Activated CD4-positive, alpha-beta T cell treated with anti-CD3 and anti-CD28 coated beads for 36 hours (primary cell): ENCODE measurements around the gene DPH1. TPM values are rescaled to one million over a fixed set of nuclear protein-coding genes. Genes with fewer than 3 reads are reported as not detected.
A peak's percentile ranks its signal among the peaks of the same experiment; 100 is the strongest.

Experiments
- ATAC-seq: fragments of 200-7000 bp; cut with Tn5 transposase; one replicate; pipeline ENCODE4 v1.10.0; 2021; ENCODE audit warnings: mild to moderate bottlenecking, moderate library complexity
- CTCF ChIA-PET: fragments of 350-600 bp; sonication (Branson Sonifier 250); formaldehyde crosslinking; loops from one replicate; lab custom pipeline; 2021; ENCODE audit warnings: antibody characterized with exemption; lab: Charles Lee
- POLR2A ChIA-PET: fragments of 350-600 bp; sonication (Branson Sonifier 250); formaldehyde crosslinking; loops from one replicate; lab custom pipeline; 2021; ENCODE audit warnings: antibody characterized with exemption, inconsistent platforms; lab: Charles Lee
- DNase-seq: peaks from one replicate; pipeline ENCODE4 v3.0.0-alpha.2; 2020
- H3K27ac Mint-ChIP-seq: one replicate; pipeline ENCODE4 v1.8.0; 2021; ENCODE audit warnings: mixed read lengths
- H3K27me3 Mint-ChIP-seq: one replicate; pipeline ENCODE4 v1.8.0; 2021; ENCODE audit warnings: mixed read lengths
- H3K36me3 Mint-ChIP-seq: one replicate; pipeline ENCODE4 v1.8.0; 2021; ENCODE audit warnings: low read depth, mixed read lengths
- H3K4me1 Mint-ChIP-seq: one replicate; pipeline ENCODE4 v1.8.0; 2021; ENCODE audit warnings: mixed read lengths
- H3K4me3 Mint-ChIP-seq: one replicate; pipeline ENCODE4 v1.8.0; 2021; ENCODE audit warnings: mild to moderate bottlenecking, moderate library complexity, mixed read lengths
- H3K9me3 Mint-ChIP-seq: one replicate; pipeline ENCODE4 v1.8.0; 2021; ENCODE audit warnings: low read depth, mixed read lengths
- intact Hi-C, 2 experiments: fragments of 100-400 bp; cut with DNase I in 1 of 2; cut with micrococcal nuclease in 1 of 2; formaldehyde crosslinking; loops; one replicate each; pipeline versions ENCODE4 v1.14.2 to v1.15.1; 2022 to 2024; cut with DNase I, micrococcal nuclease
- microRNA-seq: library from miRNA; unstranded; fragments of <30 nt; microRNA quantifications from one replicate; pipeline ENCODE4 v1.2.0, GENCODE V29; 2021; ENCODE audit warnings: borderline replicate concordance
- total RNA-seq, 2 experiments: library from RNA; stranded (reverse); gene quantifications; one replicate each; pipeline ENCODE4 v1.2.3, GENCODE V29; 2021

DPH1 gene
- total RNA-seq, 2 experiments from 2014 or later, result 29.1 to 37.0 TPM

- peaks cover 66% of the 10 kb centered on the region for H3K4me1 Mint-ChIP-seq
Measured at GRCh38 chr17:2085648-2085949, 55.6 kb downstream of the DPH1 start.

GRCh38 chr17:2086306-2086705, 56.4 kb downstream of the DPH1 start:
- ChIA-PET CTCF (interaction anchor here (0.7 to 1.1 kb wide), 2 partner anchors 28 to 296 kb away, joined by 3 read pairs; no protein-coding TSS in a partner anchor), POLR2A (interaction anchor here (1.4 kb wide), 1 partner anchor 16 kb away, joined by 4 read pairs; no protein-coding TSS in a partner anchor)
- H3K27me3 Mint-ChIP-seq, result no peaks in the 10 kb centered on the region
- H3K4me3 Mint-ChIP-seq, result no peak overlapping the region
- DNase-seq (no peak), ATAC-seq (no peak)
- H3K4me1 Mint-ChIP-seq, result peaks cover 72% of the 10 kb centered on the region
- no peaks in the 10 kb centered on the region for H3K9me3 Mint-ChIP-seq
- H3K36me3 Mint-ChIP-seq, result peaks cover 29% of the 10 kb centered on the region
- H3K27ac Mint-ChIP-seq, result peak overlapping the region; percentile 20
- intact Hi-C loops, result loop anchor here in 1 of 2 experiments (5.0 kb wide), 1 partner anchor 34 kb away; no protein-coding TSS in a partner anchor

More at GRCh38 chr17:2085648-2085949, 55.6 kb downstream of the DPH1 start:
- no peak for ATAC-seq
- POLR2A ChIA-PET, result interaction anchor here (0.6 kb wide), 1 partner anchor 13 kb away, joined by 3 read pairs; no protein-coding TSS in a partner anchor
- Mint-ChIP-seq H3K4me3 (no peak overlapping the region), H3K36me3 (peaks cover 33% of the 10 kb centered on the region), H3K27ac (no peak overlapping the region), H3K27me3 (no peaks in the 10 kb centered on the region), H3K9me3 (no peaks in the 10 kb centered on the region)
- CTCF ChIA-PET, result interaction anchor here (0.7 to 0.9 kb wide), 3 partner anchors 20 to 297 kb away, joined by 3 read pairs; no protein-coding TSS in a partner anchor
- intact Hi-C loops, result loop anchor here in 1 of 2 experiments (5.0 kb wide), 1 partner anchor 33 kb away; no protein-coding TSS in a partner anchor
- no peak for DNase-seq

GRCh38 chr17:2087597-2088211, 57.8 kb downstream of the DPH1 start:
- DNase-seq (peak; percentile 78), ATAC-seq (peak; percentile 62)
- peak overlapping the region; percentile 2 for H3K27ac Mint-ChIP-seq
- peaks cover 26% of the 10 kb centered on the region for H3K36me3 Mint-ChIP-seq
- no peaks in the 10 kb centered on the region for H3K9me3 Mint-ChIP-seq
- no peaks in the 10 kb centered on the region for H3K27me3 Mint-ChIP-seq
- intact Hi-C loops, result loop anchor here in 1 of 2 experiments (1.0 to 5.0 kb wide), 2 partner anchors 17 to 35 kb away; no protein-coding TSS in a partner anchor
- peak overlapping the region; percentile 7 for H3K4me3 Mint-ChIP-seq
- H3K4me1 Mint-ChIP-seq, result peaks cover 69% of the 10 kb centered on the region
- POLR2A ChIA-PET, result interaction anchor here (0.5 to 2.1 kb wide), 3 partner anchors 18 to 179 kb away, joined by 3 to 23 read pairs (median 4); no protein-coding TSS in a partner anchor
- CTCF ChIA-PET, result interaction anchor here (0.7 to 5.3 kb wide), 6 partner anchors 18 to 157 kb away, joined by 3 to 25 read pairs (median 4); no protein-coding TSS in a partner anchor

DNA sequence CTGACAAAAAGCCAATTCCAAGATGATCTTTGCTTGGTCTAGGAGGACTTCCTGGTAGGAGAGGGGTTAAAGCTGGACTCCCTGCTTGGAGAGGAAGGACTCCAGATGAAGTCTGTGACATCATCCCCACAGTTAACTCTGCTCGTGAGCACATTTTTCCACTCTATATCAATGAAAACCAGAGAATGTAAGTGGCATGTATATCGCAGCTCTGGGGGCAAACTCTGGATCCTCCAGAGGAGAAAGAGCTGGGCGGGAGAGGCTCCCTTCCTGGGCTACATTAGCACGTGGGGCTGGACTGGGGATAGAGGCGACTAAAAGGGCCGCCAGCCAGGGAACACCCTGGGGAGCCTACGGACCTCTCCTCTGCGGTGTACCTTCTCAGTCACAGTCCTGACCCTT, 59.1 kb downstream of the DPH1 start:
- Mint-ChIP-seq H3K9me3 (no peaks in the 10 kb centered on the region), H3K36me3 (peaks cover 26% of the 10 kb centered on the region), H3K4me3 (peak overlapping the region; percentile 74), H3K27ac (peak overlapping the region; percentile 87), H3K27me3 (no peaks in the 10 kb centered on the region), H3K4me1 (peaks cover 64% of the 10 kb centered on the region)
- ATAC-seq, result peak; percentile 18
- DNase-seq, result no peak
- POLR2A ChIA-PET, result interaction anchor here (0.5 to 2.1 kb wide), 8 partner anchors 8 to 233 kb away, joined by 3 to 23 read pairs (median 4); no protein-coding TSS in a partner anchor
- CTCF ChIA-PET, result interaction anchor here (0.9 to 5.3 kb wide), 10 partner anchors 9 to 162 kb away, joined by 3 to 25 read pairs (median 4); partner anchors contain the start of gene HIC1
- intact Hi-C loops, result loop anchor here (1.0 to 5.0 kb wide), 4 partner anchors 19 to 177 kb away; no protein-coding TSS in a partner anchor

- ChIA-PET POLR2A (interaction anchor here (1.1 kb wide), 1 partner anchor 9 kb away, joined by 4 read pairs; no protein-coding TSS in a partner anchor), CTCF (interaction anchor here (0.6 to 5.3 kb wide), 10 partner anchors 13 to 157 kb away, joined by 3 to 25 read pairs (median 4); partner anchors contain the start of gene HIC1)
- H3K4me3 Mint-ChIP-seq, result peak overlapping the region; percentile 74
- peak; percentile 52 for DNase-seq
- intact Hi-C loops, result no loop called here
- H3K9me3 Mint-ChIP-seq, result no peaks in the 10 kb centered on the region
- H3K27ac Mint-ChIP-seq, result peak overlapping the region; percentile 48
- no peaks in the 10 kb centered on the region for H3K27me3 Mint-ChIP-seq
- ATAC-seq, result peak; percentile 5
- H3K36me3 Mint-ChIP-seq, result peaks cover 19% of the 10 kb centered on the region
- H3K4me1 Mint-ChIP-seq, result peaks cover 62% of the 10 kb centered on the region
Measured at GRCh38 chr17:2090210-2090641, 60.3 kb downstream of the DPH1 start.

DNA sequence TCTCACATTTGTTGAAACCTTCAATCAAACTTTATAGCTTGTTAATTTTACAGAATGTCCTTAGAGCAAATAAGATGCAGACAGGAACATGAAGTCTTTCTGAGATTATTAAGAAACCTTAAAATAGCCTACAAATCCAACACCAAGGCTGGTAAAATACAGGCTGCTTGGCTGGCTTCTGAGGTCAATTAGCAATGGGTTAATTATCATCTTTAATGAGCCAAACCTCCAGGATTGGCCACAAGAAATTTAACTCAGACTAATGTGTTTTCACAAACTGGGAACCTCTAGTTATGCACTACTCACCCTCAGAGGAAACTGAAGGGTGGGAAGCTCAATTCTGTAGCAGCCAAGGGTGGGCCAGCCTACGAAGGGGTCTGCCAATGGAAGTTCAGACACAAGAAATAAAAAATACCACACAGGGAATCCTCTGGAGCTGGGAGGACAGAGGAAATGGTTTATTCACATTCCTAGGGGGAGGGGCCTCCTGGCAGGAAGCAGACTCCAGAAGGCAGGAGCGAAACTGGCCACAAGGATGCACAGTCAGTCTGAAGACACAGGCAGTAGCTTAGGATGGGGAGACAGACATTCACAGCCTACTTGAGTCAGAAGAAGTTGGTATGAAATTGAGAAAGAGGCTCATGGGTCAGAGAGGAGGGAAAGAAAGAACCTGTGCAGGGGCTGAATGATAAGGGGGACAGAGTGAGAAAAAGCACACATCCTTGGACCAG, 61.0 kb downstream of the DPH1 start:
- H3K36me3 Mint-ChIP-seq, result peaks cover 19% of the 10 kb centered on the region
- H3K27me3 Mint-ChIP-seq, result no peaks in the 10 kb centered on the region
- no peak for DNase-seq
- intact Hi-C loops, result no loop called here
- no peak overlapping the region for H3K27ac Mint-ChIP-seq
- no peak for ATAC-seq
- POLR2A ChIA-PET, result no interaction called here
- CTCF ChIA-PET, result interaction anchor here (0.7 to 5.3 kb wide), 8 partner anchors 19 to 155 kb away, joined by 3 to 25 read pairs (median 4); partner anchors contain the start of gene HIC1
- H3K4me1 Mint-ChIP-seq, result peaks cover 57% of the 10 kb centered on the region
- no peaks in the 10 kb centered on the region for H3K9me3 Mint-ChIP-seq
- no peak overlapping the region for H3K4me3 Mint-ChIP-seq

- no peak for ATAC-seq
- no peak overlapping the region for H3K27ac Mint-ChIP-seq
Measured at GRCh38 chr17:2092253-2092652, 62.3 kb downstream of the DPH1 start.

GRCh38 chr17:2093349-2093748, 63.4 kb downstream of the DPH1 start:
- CTCF ChIA-PET, result interaction anchor here (1.8 kb wide), 1 partner anchor 151 kb away, joined by 10 read pairs; no protein-coding TSS in a partner anchor
- no peak for ATAC-seq

More at GRCh38 chr17:2092253-2092652, 62.3 kb downstream of the DPH1 start:
- no peak for DNase-seq
- Mint-ChIP-seq H3K4me1 (peaks cover 46% of the 10 kb centered on the region), H3K36me3 (peaks cover 13% of the 10 kb centered on the region), H3K9me3 (no peaks in the 10 kb centered on the region), H3K27me3 (no peaks in the 10 kb centered on the region), H3K4me3 (no peak overlapping the region)
- CTCF ChIA-PET, result interaction anchor here (0.6 to 5.3 kb wide), 2 partner anchors 152 to 398 kb away, joined by 3 to 25 read pairs; no protein-coding TSS in a partner anchor
- POLR2A ChIA-PET, result no interaction called here
- intact Hi-C loops, result no loop called here

More at GRCh38 chr17:2093349-2093748, 63.4 kb downstream of the DPH1 start:
- intact Hi-C loops, result no loop called here
- Mint-ChIP-seq H3K27ac (no peak overlapping the region), H3K4me1 (peaks cover 35% of the 10 kb centered on the region), H3K4me3 (no peak overlapping the region), H3K27me3 (no peaks in the 10 kb centered on the region), H3K36me3 (peaks cover 10% of the 10 kb centered on the region), H3K9me3 (no peaks in the 10 kb centered on the region)
- DNase-seq, result no peak
- POLR2A ChIA-PET, result no interaction called here

Small RNA genes within 50 kb of the gene (microRNA-seq; reads per million reads assigned to microRNA genes)
- 1,222 reads per million, percentile 85 among the genes with 10 or more reads in this experiment for gene MIR132
- gene MIR212, result 48.6 reads per million, percentile 56 among the genes with 10 or more reads in this experiment

Other genes with a start within 250 kb of the DPH1 start
- 10 to 100 TPM; 19.7 to 19.8 TPM for gene SMYD4, start 200.3 kb upstream of the DPH1 start, total RNA-seq
- gene RPA1, start 200.1 kb upstream of the DPH1 start, total RNA-seq, result 100 to 1,000 TPM; 134 to 191 TPM
- under 1 TPM; 0.11 to 0.18 TPM for gene RTN4RL1, start 4.8 kb upstream of the DPH1 start, total RNA-seq
- 10 to 100 TPM; 31.4 to 38.6 TPM for gene OVCA2, start 11.9 kb downstream of the DPH1 start, total RNA-seq
- gene HIC1, start 24.9 kb downstream of the DPH1 start, total RNA-seq, result 10 to 100 TPM; 13.6 to 16.5 TPM